Esophagus mucosa (tissue), 1 donor: ENCODE data around the gene DIPK1B. TPM values are rescaled to one million over a fixed set of nuclear protein-coding genes. Genes with fewer than 3 reads are reported as not detected.
A peak's percentile ranks its signal among the peaks of the same experiment; 100 is the strongest.

ENCODE experiments used
- ATAC-seq: fragments of 200-7000 bp; cut with Tn5 transposase; one replicate; pipeline ENCODE4 v1.9.1; 2020
- total RNA-seq: library from RNA; stranded (reverse); gene quantifications from one replicate; pipeline ENCODE4 v1.2.4, GENCODE V29; 2023
- donor health status: DM: yes; HTN: yes; CAD: no.

Gene DIPK1B
- 0.76 TPM for total RNA-seq

DNA sequence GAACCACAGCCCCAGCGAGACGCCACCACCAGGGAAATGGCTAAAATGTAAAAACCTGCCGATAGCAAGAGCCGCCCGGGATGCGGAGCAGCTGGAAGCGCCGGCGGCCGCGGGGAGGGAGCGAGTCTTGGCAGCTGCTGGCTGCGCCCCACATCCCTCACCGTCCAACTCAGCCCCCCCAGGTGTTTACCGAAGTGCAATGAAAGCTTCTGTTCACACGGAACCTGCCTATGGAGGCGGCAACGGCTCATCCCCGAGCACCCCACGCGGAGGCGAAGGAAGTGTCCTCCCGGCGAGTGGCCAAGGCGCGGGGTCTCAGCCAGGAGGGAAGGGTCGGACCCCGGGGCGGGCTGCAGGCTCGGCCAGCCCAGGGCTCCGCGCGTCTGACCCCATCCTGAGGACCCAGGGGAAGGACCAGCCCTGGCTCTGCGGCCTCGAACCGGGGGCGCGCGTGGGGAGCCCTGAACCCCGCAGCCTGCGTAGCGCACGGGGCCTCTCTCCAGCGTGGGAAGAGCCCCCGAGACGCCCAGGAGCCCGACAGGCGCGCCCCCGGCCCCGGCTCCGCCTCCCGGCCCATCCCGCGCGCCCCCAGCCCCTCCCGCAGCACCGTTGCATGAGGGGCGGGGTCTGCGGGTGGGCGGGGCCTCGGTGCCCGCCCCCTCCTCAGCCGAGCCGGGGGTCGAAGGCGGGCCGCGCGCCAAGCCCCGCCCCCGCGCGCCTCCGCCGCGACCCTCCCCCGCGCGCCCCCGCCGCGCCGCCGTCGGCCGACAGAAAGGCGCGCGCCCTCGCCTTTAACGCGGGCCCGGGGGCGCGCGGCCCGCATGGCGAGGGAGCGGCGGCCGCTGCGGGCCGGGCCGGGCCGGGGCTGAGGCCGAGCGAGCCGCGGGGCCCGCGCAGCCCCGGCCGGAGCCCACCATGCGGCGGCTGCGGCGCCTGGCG, at the start of gene DIPK1B:
TSS of gene DIPK1B (plus strand) at position 822 of the 939 bp plus-strand sequence. CDS start at position 916, 94 bp downstream.
- peak; percentile 13 for ATAC-seq

DNA sequence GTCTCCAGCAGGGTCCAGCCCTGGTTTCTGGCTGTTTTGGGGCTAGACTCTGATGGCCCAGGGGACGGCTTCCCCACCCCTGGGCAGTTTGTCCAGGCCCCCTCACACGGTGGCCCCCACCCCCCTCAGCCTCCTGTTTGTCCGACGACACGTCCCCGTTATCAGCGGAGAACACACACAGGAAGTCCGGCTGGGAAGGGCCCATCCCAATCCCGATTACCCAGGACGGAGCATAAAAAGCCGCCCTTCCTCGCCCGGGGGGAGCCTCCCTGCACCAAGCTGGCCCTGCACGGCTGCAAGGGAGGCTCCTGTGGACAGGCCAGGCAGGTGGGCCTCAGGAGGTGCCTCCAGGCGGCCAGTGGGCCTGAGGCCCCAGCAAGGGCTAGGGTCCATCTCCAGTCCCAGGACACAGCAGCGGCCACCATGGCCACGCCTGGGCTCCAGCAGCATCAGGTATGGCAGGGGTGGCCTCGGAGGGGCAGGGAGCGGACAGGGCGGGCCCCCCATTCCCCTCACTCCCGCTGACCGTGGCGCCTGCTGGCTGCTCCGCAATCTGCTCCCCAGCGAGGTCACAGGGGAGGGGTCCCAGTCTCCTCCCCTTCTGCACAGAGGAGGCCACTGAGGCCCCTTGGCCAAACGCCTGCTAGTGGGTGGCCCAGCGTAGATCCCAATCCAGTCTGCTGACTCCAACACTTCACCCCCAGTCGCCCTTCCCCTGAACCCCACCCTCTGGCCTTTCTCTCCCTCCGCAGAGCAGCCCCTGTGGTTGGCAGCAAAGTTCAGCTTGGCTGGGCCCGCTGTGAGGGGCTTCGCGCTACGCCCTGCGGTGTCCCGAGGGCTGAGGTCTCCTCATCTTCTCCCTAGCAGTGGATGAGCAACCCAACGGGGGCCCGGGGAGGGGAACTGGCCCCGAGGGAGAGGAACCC, 49.5 kb upstream of the DIPK1B start, which contains the start of gene EGFL7:
TSS of gene EGFL7 (plus strand) at position 261 of the 926 bp plus-strand sequence. CDS start 5,367 bp downstream, outside the sequence.
- peak; percentile 16 for ATAC-seq

- no peak for ATAC-seq
These were observed 48.1 kb upstream of the DIPK1B start for GRCh38 chr9:136664000-136664915.

- no peak for ATAC-seq
These were observed 47.2 kb upstream of the DIPK1B start for GRCh38 chr9:136665111-136665703.

DNA sequence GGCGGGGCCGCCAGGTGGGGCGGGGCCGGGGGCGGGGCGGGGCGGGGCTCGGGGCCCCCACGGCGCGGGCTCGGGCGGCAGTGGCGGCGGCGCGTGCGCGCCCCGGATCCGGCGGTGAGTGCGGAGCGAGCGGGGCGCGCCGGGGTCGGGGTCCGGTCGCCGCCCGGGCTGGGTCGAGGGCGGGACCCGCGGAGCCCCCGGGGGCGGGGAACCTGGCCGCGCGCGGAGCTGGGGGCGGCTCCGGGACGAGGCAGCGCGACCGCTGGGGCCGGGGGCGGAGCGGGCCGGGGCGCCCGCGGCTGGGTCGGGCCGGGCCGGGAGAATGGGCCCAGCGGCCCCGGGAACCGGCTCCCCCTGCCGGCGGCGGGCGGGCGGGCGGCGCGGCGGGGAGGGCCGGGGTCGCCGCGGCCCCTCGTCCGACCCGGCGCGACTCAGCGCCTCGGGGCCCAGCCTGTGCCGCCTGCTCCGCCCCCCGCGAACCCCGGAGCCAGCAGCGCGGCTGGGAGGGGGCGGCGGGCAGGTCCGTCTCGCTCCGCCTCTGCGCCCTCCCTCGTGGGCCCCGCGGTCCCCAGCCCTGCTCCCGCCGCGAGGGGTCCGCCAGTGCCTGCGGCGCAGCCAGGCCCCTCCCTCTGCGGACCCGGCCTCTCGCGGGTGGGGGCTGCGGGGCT, 46.5 kb upstream of the DIPK1B start:
- no peak for ATAC-seq

GRCh38 chr9:136666372-136667213, 45.8 kb upstream of the DIPK1B start:
- ATAC-seq = no peak

DNA sequence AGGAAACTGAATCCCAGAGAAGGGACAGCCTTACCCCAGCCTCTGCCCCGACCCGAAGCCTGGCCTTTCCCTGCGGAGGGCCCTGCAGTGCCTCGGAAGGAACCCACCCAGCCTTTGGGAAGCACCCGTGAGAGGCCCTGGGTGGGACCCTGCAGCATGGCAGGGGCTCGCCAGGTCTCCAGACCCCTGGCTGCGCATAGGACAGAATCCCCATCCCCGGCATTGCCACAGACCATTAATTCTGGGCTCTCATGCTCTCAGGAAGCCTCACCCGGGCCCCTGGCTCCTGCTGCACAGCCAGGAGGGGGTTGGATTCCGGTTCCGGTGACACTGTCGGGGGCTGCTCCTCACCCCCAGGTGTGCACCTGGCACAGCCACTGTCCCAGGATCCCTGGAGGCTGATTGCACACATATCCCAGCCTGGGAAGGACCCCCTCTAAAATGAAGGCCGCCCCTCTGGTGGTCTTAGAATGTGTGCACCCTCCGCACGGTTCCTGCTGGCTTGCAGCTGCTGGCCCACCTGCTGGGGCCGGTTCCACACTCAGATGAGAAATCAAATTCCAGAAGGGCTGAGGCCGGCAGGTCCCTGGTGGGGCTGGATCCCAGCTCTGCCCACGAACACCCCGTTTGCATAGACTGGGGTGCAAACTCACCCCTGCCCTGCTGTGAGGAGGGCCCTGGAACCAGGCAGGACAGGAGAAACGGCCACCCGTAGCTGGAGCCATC, 45.0 kb upstream of the DIPK1B start:
- ATAC-seq = no peak

DNA sequence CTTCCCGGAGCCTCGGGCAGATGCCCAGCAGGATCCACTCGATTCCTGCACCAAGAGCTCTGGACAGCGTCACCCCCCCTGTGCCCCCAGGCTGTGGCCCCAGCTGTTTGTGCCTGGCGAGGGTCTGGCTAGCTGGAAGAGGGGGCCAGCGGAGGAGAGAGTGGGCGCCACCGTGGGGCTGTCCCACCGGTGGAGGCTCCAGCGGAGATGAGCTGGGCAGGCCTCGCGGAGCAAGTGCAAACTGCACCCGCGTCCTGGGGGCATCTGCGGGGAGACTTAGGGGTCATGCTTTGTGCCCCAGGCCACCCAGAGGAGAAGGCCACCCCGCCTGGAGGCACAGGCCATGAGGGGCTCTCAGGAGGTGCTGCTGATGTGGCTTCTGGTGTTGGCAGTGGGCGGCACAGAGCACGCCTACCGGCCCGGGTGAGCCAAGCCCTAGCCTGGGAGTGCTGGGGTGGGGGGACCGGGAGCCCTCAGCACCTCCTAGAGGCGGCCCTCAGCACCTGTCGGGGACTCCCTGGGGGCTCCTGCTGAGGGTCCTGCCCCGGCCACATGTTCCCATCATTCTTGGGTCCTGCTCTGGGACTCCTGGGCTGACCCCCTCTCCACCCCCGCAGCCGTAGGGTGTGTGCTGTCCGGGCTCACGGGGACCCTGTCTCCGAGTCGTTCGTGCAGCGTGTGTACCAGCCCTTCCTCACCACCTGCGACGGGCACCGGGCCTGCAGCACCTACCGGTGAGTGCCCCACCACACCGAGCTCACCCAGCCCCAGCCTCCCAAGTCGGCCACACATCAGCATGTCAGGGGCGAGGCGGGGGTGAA, 44.2 kb upstream of the DIPK1B start:
- ATAC-seq = peak; percentile 1

DNA sequence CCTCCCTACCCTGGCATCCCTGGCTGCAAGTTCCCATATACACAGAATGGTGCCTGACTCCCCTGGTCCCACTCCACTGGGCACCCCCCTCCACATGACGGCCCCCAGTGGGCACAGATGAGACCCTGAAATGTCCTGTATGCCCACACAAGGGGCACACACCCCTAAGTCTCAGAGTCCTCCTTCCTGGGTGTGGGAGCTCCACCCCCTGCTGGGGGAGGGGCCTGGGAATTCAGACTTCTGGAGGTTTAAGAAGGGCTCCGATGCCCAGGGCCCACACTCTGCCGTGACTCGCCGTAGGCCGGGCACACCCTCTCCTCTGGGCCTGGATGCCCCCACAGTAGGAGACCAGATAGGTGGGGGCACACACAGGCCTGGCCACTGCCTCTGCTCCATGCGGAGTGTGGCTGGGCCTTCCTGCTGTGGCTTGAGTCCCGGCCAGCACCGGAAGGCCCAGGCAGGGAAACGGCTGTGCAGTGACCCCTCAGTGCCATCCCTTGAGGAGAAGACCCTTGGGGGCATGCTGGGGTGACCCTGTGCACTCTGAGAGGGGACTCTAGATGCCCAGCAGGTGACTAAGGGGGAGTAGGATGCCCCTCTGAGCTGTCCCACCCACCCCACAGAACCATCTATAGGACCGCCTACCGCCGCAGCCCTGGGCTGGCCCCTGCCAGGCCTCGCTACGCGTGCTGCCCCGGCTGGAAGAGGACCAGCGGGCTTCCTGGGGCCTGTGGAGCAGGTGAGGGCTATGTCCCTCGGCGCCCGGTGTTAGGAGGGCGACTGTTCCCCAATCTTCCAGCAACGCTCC, 43.2 kb upstream of the DIPK1B start:
- ATAC-seq = no peak

DNA sequence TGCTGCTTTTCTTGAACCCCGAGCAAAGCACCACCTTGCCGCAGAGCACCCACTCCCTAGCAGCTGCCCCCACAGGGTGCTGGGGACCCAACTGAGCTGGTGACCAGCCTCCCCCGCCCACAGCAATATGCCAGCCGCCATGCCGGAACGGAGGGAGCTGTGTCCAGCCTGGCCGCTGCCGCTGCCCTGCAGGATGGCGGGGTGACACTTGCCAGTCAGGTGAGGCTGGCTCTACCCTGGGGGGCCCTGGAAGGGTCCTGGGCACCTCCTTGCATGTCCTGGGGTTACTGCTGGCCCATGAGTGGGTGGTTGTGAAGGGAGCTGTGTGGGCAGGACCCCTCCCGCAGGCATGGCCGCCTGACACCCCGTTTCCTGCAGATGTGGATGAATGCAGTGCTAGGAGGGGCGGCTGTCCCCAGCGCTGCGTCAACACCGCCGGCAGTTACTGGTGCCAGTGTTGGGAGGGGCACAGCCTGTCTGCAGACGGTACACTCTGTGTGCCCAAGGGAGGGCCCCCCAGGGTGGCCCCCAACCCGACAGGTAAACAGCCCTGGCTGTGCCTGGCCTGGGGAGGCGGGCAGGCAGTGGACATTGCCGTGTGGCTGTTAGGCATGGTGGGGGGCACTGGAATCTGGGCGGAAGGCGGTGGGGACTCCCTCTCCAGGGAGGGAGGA, 42.4 kb upstream of the DIPK1B start:
- no peak for ATAC-seq

GRCh38 chr9:136670576-136671253, 41.7 kb upstream of the DIPK1B start:
- no peak for ATAC-seq

DNA sequence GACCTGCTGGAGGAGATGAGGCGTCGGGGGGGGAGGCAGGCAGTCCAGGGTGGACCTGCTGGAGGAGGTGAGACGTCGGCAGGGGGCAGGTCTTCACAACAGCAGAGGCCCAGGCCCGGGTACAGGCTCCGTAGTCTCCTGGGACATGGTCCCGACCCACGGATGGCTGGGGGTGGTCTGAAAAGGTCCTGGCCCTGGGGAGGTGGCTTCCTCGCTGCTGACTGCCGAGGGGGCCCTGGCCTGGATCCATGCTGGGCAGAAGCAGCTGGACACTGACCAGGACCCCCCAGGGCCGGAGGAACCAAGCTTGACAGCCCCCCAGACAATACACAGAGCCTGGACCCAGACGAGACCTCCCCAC, 41.1 kb upstream of the DIPK1B start:
- ATAC-seq = no peak

GRCh38 chr9:136671646-136672430, 40.5 kb upstream of the DIPK1B start:
- no peak for ATAC-seq

DNA sequence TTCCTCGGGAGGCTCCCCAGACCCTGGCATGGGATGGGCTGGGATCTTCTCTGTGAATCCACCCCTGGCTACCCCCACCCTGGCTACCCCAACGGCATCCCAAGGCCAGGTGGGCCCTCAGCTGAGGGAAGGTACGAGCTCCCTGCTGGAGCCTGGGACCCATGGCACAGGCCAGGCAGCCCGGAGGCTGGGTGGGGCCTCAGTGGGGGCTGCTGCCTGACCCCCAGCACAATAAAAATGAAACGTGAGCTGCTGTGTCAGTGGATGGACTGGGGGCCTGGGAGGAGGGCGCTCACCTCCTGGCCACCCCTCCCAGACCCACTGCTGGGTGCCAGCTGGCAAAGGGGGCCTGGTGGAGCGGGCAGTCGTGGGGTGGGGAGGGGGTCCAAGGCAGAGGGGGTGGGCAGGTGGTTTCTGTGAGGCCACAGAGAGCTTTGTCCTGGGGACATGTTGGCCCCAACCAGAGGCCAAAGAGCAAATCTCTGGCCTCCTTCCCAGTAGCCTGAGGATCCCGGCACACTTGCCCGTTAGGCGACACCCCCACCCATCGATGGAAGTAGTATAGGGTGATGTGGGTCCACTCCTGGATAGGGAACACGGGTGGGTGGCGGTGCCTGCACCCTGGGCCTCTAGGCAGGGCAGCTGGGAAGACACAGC, 39.8 kb upstream of the DIPK1B start:
- no peak for ATAC-seq
